Cardiac muscle cell (in vitro differentiated cells and primary cell): ENCODE measurements around the gene NOS3. TPM values are rescaled to one million over a fixed set of nuclear protein-coding genes. Genes with fewer than 3 reads are reported as not detected.

ENCODE experiments used
- DNase-seq, 2 donors: peaks; one replicate each; pipeline versions ENCODE4 v3.0.0 to v3.0.0-alpha.2; 2010 to 2017; ENCODE audit warnings: low read depth in 1 of 2, low spot score in 1 of 2
- H3K27ac ChIP-seq: fragments of 200-600 bp; sonication (generic); 2 replicates; pipeline ENCODE4 v1.5.1; 2016
- H3K27me3 ChIP-seq: fragments of 200-600 bp; sonication (generic); 2 replicates; pipeline ENCODE4 v1.6.0; 2016; ENCODE audit warnings: control low read depth
- H3K36me3 ChIP-seq: fragments of 200-600 bp; sonication (generic); 2 replicates; pipeline ENCODE4 v1.5.1; 2016; ENCODE audit warnings: control low read depth
- H3K4me1 ChIP-seq: fragments of 200-600 bp; sonication (generic); 2 replicates; pipeline ENCODE4 v1.8.1; 2017; ENCODE audit warnings: low read depth, mild to moderate bottlenecking, mixed run types
- H3K4me3 ChIP-seq: fragments of 200-600 bp; sonication (generic); 2 replicates; pipeline ENCODE4 v1.5.1; 2016; ENCODE audit warnings: mild to moderate bottlenecking
- H3K9me3 ChIP-seq: fragments of 200-600 bp; sonication (generic); 2 replicates; pipeline ENCODE4 v1.5.1; 2017; ENCODE audit warnings: low read depth, mild to moderate bottlenecking, control low read depth
- CTCF ChIP-seq: IDR thresholded peaks from 2 replicates; pipeline ENCODE4 v1.5.1; 2012; ENCODE audit warnings: low read depth, mild to moderate bottlenecking, low read length
- polyA plus RNA-seq: library from polyadenylated mRNA; unstranded; fragments of >200 nt; fragmentation: Nextera tagmentation; extraction: Ambion mirVana; gene quantifications from 2 replicates; pipeline ENCODE4 v1.2.1, GENCODE V29; 2016
- total RNA-seq: library from RNA; depleted of rRNA; stranded (reverse); fragments of >200 nt; gene quantifications from 2 replicates; pipeline ENCODE4 v1.2.3, GENCODE V29; 2016

NOS3 gene
- total and polyA plus RNA-seq, 2 experiments from 2014 or later = 13.1 to 20.3 TPM

- H3K27ac ChIP-seq = no peak overlapping the region
- DNase-seq = peak in 1 of 2 donors; percentile 39
- peaks cover 30% of the 10 kb centered on the region for H3K4me1 ChIP-seq
- H3K4me3 ChIP-seq = no peak overlapping the region
- no peaks in the 10 kb centered on the region for H3K36me3 ChIP-seq
- TF ChIP-seq CTCF = no peak
- no peaks in the 10 kb centered on the region for H3K9me3 ChIP-seq
- no peaks in the 10 kb centered on the region for H3K27me3 ChIP-seq
Observed at GRCh38 chr7:151007469-151007898, 16.7 kb downstream of the NOS3 start.

- no peaks in the 10 kb centered on the region for H3K9me3 ChIP-seq
- H3K4me1 ChIP-seq = peaks cover 30% of the 10 kb centered on the region
- H3K27ac ChIP-seq = no peak overlapping the region
- H3K27me3 ChIP-seq = no peaks in the 10 kb centered on the region
- H3K4me3 ChIP-seq = no peak overlapping the region
- H3K36me3 ChIP-seq = no peaks in the 10 kb centered on the region
- peak in 1 of 2 donors; percentile 75 for DNase-seq
- TF ChIP-seq CTCF = no peak
Observed at GRCh38 chr7:151008143-151008510, 17.3 kb downstream of the NOS3 start.

- H3K4me1 ChIP-seq = peaks cover 30% of the 10 kb centered on the region
- H3K36me3 ChIP-seq = no peaks in the 10 kb centered on the region
- peak; percentile 82 for TF ChIP-seq CTCF
- H3K27ac ChIP-seq = no peak overlapping the region
- H3K27me3 ChIP-seq = no peaks in the 10 kb centered on the region
- peak in 1 of 2 donors; percentile 76 for DNase-seq
- no peaks in the 10 kb centered on the region for H3K9me3 ChIP-seq
- no peak overlapping the region for H3K4me3 ChIP-seq
Observed at GRCh38 chr7:151008511-151009323, 17.9 kb downstream of the NOS3 start.

DNA sequence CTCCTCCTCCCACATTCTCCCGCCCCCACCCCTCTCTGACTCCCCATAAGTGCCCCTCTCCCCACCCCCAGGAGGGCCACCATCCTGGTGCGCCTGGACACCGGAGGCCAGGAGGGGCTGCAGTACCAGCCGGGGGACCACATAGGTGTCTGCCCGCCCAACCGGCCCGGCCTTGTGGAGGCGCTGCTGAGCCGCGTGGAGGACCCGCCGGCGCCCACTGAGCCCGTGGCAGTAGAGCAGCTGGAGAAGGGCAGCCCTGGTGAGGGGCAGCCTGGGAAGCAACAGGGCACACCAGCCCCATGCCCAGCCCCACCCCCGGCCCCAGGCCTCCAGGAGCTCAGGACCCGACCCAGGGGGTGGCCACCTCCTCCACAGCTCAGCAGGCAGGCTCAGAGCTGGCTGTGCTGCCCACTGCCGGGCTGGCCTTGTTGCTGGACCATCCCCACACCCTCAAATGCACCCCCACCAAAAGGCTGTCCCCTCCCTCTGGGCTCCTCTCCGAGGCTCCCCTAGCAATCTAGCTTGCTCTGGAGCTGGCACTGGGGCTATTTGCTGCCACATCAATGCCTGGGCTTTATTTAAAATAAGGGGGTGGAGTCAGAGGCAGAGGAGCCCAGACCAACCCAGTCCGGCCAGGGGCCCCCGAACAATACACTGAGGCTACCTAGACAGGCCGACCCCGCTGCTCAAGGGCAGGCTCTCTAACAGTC is 18.7 kb downstream of the NOS3 start:
- Histone ChIP-seq H3K36me3 (no peaks in the 10 kb centered on the region), H3K4me1 (peaks cover 30% of the 10 kb centered on the region), H3K27me3 (no peaks in the 10 kb centered on the region), H3K27ac (peak overlapping the region; percentile 73), H3K9me3 (no peaks in the 10 kb centered on the region), H3K4me3 (no peak overlapping the region)
- no peak for TF ChIP-seq CTCF
- no peak for DNase-seq

DNA sequence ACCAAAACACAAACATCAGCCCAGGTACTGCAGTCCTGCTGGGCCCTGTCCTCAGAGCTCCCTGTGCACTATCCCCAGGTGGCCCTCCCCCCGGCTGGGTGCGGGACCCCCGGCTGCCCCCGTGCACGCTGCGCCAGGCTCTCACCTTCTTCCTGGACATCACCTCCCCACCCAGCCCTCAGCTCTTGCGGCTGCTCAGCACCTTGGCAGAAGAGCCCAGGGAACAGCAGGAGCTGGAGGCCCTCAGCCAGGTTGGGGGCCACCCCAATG is 19.2 kb downstream of the NOS3 start:
- Histone ChIP-seq H3K4me3 (no peak overlapping the region), H3K27ac (peak overlapping the region; percentile 73), H3K27me3 (no peaks in the 10 kb centered on the region), H3K4me1 (peaks cover 30% of the 10 kb centered on the region), H3K36me3 (no peaks in the 10 kb centered on the region), H3K9me3 (no peaks in the 10 kb centered on the region)
- no peak for DNase-seq
- no peak for TF ChIP-seq CTCF
